Right lobe of liver (tissue), 6 donors: Measurements from ENCODE around the gene LACC1. TPM values are rescaled to one million over a fixed set of nuclear protein-coding genes. Genes with fewer than 3 reads are reported as not detected.

Experiments used
- ATAC-seq, 4 donors: fragments of 200-7000 bp; cut with Tn5 transposase; one replicate each; pipeline ENCODE4 v1.9.1; 2020; ENCODE audit warnings: mild to moderate bottlenecking in 4 of 4, moderate library complexity in 4 of 4
- DNase-seq, 3 donors: peaks; one replicate each; pipeline ENCODE4 v3.0.0-alpha.2; 2020
- H3K27ac ChIP-seq, 3 donors: fragments of 200-600 bp; one replicate each; pipeline ENCODE4 v1.8.0; 2022
- H3K27me3 ChIP-seq, 2 donors: fragments of 200-600 bp; one replicate each; pipeline ENCODE4 v1.8.0; 2022
- H3K36me3 ChIP-seq, 4 donors: fragments of 200-600 bp; sonication (generic) in 1 of 4; one replicate each; pipeline versions ENCODE4 v1.5.1 to v1.8.0; 2017 to 2022; ENCODE audit warnings: control low read depth in 1 of 4
- H3K4me1 ChIP-seq, 4 donors: fragments of 200-600 bp; sonication (generic) in 1 of 4; one replicate each; pipeline versions ENCODE4 v1.5.1 to v1.8.0; 2017 to 2022; ENCODE audit warnings: control low read depth in 1 of 4
- H3K4me3 ChIP-seq, 3 donors: fragments of 200-600 bp; one replicate each; pipeline ENCODE4 v1.8.0; 2022
- H3K9me3 ChIP-seq, 4 donors: fragments of 200-600 bp; sonication (generic) in 1 of 4; one replicate each; pipeline versions ENCODE4 v1.5.1 to v1.8.0; 2017 to 2022; ENCODE audit warnings: control low read depth in 1 of 4
- CTCF ChIP-seq, 4 donors: fragments of 200-600 bp in 3 of 4; fragments of 450-650 bp in 1 of 4; IDR thresholded peaks; one replicate each; pipeline versions ENCODE4 v1.5.1 to v1.8.0; 2016 to 2022; ENCODE audit warnings: antibody characterized with exemption in 4 of 4, mild to moderate bottlenecking in 2 of 4
- POLR2A ChIP-seq: fragments of 450-650 bp; IDR thresholded peaks from one replicate; pipeline ENCODE4 v1.6.1; 2017; ENCODE audit warnings: antibody characterized with exemption, mild to moderate bottlenecking
- WGBS: methylation state at CpG from one replicate; pipeline ENCODE4 v1.1.6; 2018; ENCODE audit warnings: low coverage, low lambda C conversion rate; ENCODE audit not compliant: insufficient coverage; ENCODE audit errors: missing lambda C conversion rate; 5-methylcytosine and 5-hydroxymethylcytosine counted together
- intact Hi-C, 2 donors: fragments of 100-400 bp; cut with DNase I; formaldehyde crosslinking; loops; one replicate each; pipeline versions ENCODE4 v1.11.2 to v1.14.1; 2022
- total RNA-seq, 6 experiments: library from RNA; depleted of rRNA in 2 of 6; stranded (reverse); fragments of >200 nt in 2 of 6; fragmentation: NEBNext Ultra II Directional in 3 of 6; extraction: Animal tissue kit (Norgen Biotek cat#: 25700) in 3 of 6; gene quantifications; one replicate each; pipeline versions ENCODE4 v1.1.0 to v1.2.4, GENCODE V29; 2016 to 2023
- donor health status: DM: no; HTN: yes; CAD: no.
- donor health status: DM: no; HTN: no; CAD: no.
- donor health status: DM: no; HTN: no; CAD: no.
- donor health status: DM: no; HTN: yes; CAD: no.
- donor health status: DM: no; HTN: yes; CAD: no.

The LACC1 gene
- total RNA-seq, 6 experiments from 2014 or later: 2.7 to 8.4 (median 4.5) TPM

DNA sequence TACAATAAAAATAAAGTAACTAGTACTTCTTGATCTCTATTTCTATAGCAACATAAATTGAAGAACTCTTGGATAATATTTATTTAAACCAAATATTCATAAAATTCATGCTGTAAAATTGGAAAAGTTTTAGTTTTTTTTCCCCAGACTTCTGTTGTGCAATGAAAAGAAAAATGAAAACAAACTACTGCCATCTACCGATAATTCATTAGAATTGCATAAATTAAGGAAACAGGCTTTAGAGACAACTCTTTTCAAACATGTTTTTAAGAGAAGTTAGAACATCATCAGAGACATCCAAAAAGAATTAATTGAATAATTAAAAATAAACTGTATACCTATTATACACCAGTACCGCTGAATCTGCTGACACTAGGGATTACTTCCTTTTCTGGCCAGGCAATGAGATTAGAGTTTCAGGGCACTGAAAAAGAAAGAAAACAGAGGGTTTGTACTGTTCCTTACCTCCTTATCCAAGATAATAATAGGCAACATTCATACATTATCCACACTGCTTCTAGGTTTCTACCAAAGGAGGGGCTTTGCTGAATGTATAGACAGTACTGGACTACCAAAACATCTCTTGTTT is 5.1 kb upstream of the LACC1 start:
- no peaks in the 10 kb centered on the region for H3K27me3 ChIP-seq
- H3K27ac ChIP-seq: no peak overlapping the region
- no peak for TF ChIP-seq POLR2A
- peak; percentile 54 to 66 (median 62) for TF ChIP-seq CTCF (IDR thresholded peaks at IDR 0.05)
- intact Hi-C loops: no loop called here
- H3K36me3 ChIP-seq: no peaks in the 10 kb centered on the region
- no peak for ATAC-seq
- DNase-seq: no peak
- WGBS: 5% methylated on average over 2 of the region's 2 CpGs
- no peak overlapping the region for H3K4me3 ChIP-seq
- H3K4me1 ChIP-seq: peaks cover 0 to 9% (median 4%) of the 10 kb centered on the region in 4 donors
- H3K9me3 ChIP-seq: no peaks in the 10 kb centered on the region

DNA sequence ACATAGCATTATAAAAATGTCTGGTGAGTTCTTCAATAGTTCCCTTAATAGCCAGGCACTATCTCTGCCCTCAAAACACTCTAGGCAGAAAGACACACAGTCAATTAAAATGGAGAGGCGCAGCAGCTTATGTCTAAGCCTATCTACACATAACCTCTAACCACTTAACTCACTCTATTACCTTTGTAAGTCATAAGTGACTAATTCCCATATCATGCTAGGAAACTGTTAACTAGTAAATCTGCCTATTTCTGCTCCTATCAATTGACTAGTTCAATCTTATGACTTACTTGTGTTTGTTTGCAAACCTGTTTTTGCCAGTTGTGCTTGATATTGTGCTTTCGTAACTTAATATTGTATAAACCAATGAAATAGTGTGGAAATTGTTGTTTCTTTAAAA is 3.3 kb upstream of the LACC1 start:
- no peaks in the 10 kb centered on the region for H3K36me3 ChIP-seq
- peaks cover 0 to 9% (median 4%) of the 10 kb centered on the region in 4 donors for H3K4me1 ChIP-seq
- H3K27me3 ChIP-seq: no peaks in the 10 kb centered on the region
- TF ChIP-seq POLR2A (no peak), CTCF (IDR thresholded peaks at IDR 0.05) (no peak)
- DNase-seq (no peak), ATAC-seq (no peak)
- 96% methylated on average over 2 of the region's 2 CpGs for WGBS
- H3K27ac ChIP-seq: no peak overlapping the region
- no peak overlapping the region for H3K4me3 ChIP-seq
- H3K9me3 ChIP-seq: no peaks in the 10 kb centered on the region
- intact Hi-C loops: no loop called here

DNA sequence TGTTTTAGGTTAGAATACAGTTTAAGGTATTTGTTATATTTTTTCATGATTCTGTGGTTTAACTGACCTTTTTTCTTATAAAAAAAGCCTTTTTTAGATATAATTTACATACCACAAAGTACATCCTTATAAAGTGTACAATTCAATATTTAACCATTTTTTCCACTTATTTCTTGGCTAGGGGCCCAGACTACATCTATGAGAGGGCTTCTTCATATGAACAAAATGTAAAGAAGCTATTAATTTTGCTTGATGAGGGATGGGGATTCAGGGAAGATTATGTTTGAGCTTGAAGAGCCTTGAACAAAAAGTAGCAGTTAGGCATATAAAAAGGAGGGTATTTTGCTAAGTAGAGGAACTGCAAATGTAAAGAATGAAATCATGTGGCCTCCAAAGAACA is 2.4 kb upstream of the LACC1 start:
- DNase-seq (no peak), ATAC-seq (no peak)
- no peak for TF ChIP-seq POLR2A
- TF ChIP-seq CTCF (IDR thresholded peaks at IDR 0.05): no peak
- no peaks in the 10 kb centered on the region for H3K9me3 ChIP-seq
- intact Hi-C loops: no loop called here
- no peak overlapping the region for H3K27ac ChIP-seq
- peaks cover 0 to 9% (median 4%) of the 10 kb centered on the region in 4 donors for H3K4me1 ChIP-seq
- no peaks in the 10 kb centered on the region for H3K27me3 ChIP-seq
- H3K36me3 ChIP-seq: no peaks in the 10 kb centered on the region
- H3K4me3 ChIP-seq: no peak overlapping the region

- Histone ChIP-seq H3K4me1 (peaks cover 0 to 9% (median 4%) of the 10 kb centered on the region in 4 donors), H3K9me3 (no peaks in the 10 kb centered on the region), H3K36me3 (no peaks in the 10 kb centered on the region), H3K27ac (no peak overlapping the region), H3K27me3 (no peaks in the 10 kb centered on the region), H3K4me3 (no peak overlapping the region)
- intact Hi-C loops: no loop called here
- WGBS: 81% methylated on average over 1 of the region's 1 CpG
- ATAC-seq (no peak), DNase-seq (no peak)
- TF ChIP-seq POLR2A (no peak), CTCF (IDR thresholded peaks at IDR 0.05) (no peak)
Observed at GRCh38 chr13:43877766-43878165, 1.9 kb upstream of the LACC1 start.
